ENCODE data around the gene OR6J1. TPM values are rescaled to one million over a fixed set of nuclear protein-coding genes. Genes with fewer than 3 reads are reported as not detected.

OR6J1 gene
- polyA plus RNA-seq (2013, experiment 1 of 2), result not detected
- polyA plus RNA-seq (2013, experiment 2 of 2), result not detected

DNA sequence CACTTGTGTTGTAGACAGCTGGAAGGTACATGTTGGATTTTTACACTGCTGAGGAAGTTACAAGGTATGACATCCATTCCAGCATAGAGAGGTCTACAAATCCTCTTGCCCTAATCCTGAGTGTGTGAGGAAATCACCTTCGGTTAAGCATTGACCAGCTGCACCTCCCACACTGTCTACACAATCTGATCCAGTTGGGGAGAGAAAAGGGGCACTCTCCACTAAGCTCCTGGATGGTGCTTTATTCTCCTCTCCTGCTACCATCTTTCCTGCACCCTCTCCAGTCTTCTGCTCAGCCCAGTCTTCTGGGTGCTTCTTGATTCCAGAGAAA is at the start of gene OR6J1:
Gene OR6J1 (minus strand): TSS at position 48 of the 331 bp plus-strand sequence. CDS start 9,541 bp downstream, outside the sequence.
- no peak within 1 kb of the TSS for H3K23ac ChIP-seq (ENCODE audit: low read depth, low read length, poor library complexity)
- no CpG with 5 or more reads among the region's 1 CpG for WGBS, 2 donors (ENCODE audit: extremely low coverage in 2 of 2, insufficient read length in 2 of 2, insufficient replicate concordance in 1 of 2)

GRCh38 chr14:22692194-22692593 is 48.0 kb upstream of the OR6J1 start:
- no peak for DNase-seq (ENCODE audit: low spot score)
- H2BK5ac ChIP-seq (ENCODE audit: low read length), result no peak overlapping the region
- H3K18ac ChIP-seq (ENCODE audit: low read length), result no peak overlapping the region
- H2BK12ac ChIP-seq (ENCODE audit: low read length), result no peak overlapping the region
- H2BK120ac ChIP-seq (ENCODE audit: low read depth, low read length), result no peak overlapping the region
- H2AK5ac ChIP-seq (ENCODE audit: low read depth, low read length), result no peak overlapping the region
- H3K14ac ChIP-seq (ENCODE audit: low read length), result no peak overlapping the region
- no peak overlapping the region for H3K4me2 ChIP-seq (ENCODE audit: insufficient read depth, low read length, poor library complexity, severe bottlenecking)
- H3K23ac ChIP-seq (ENCODE audit: low read depth, low read length, poor library complexity), result no peak overlapping the region
- H3K4me1 ChIP-seq (ENCODE audit: control insufficient read depth in 2 of 2, insufficient read depth in 1 of 2, low read depth in 1 of 2, low read length in 2 of 2), result no peaks in the 10 kb centered on the region
- no peak overlapping the region for H4K8ac ChIP-seq (ENCODE audit: low read depth, low read length)
- no peaks in the 10 kb centered on the region for H3K27me3 ChIP-seq (ENCODE audit: control insufficient read depth in 3 of 3, insufficient read depth in 3 of 3, low read depth in 1 of 3, low read length in 3 of 3)
- no peak overlapping the region for H3K4me3 ChIP-seq (ENCODE audit: low read length in 2 of 2)
- no peak overlapping the region for H2AFZ ChIP-seq (ENCODE audit: low read length)
- no peak overlapping the region for H4K91ac ChIP-seq (ENCODE audit: low read depth, low read length, poor library complexity)
- H3K27ac ChIP-seq (replicated peaks; ENCODE audit: low read length), result no peak overlapping the region
- peaks cover 0 to 4% of the 10 kb centered on the region in 2 donors for H3K9me3 ChIP-seq (replicated peaks in 1 of 2; ENCODE audit: control insufficient read depth in 2 of 2, insufficient read depth in 1 of 2, low read depth in 1 of 2, low read length in 2 of 2)
- H3K9ac ChIP-seq (ENCODE audit: low read depth, low read length, poor library complexity), result no peak overlapping the region
- no peaks in the 10 kb centered on the region for H3K79me1 ChIP-seq (ENCODE audit: low read depth, low read length)
- no peaks in the 10 kb centered on the region for H3K36me3 ChIP-seq (replicated peaks in 1 of 2; ENCODE audit: control insufficient read depth in 2 of 2, insufficient read depth in 2 of 2, low read length in 2 of 2)
- no peak overlapping the region for H3K4ac ChIP-seq (ENCODE audit: low read length)
- no peak overlapping the region for H2BK15ac ChIP-seq (ENCODE audit: low read length)

More for the DNA sequence above, at the start of gene OR6J1:
- Histone ChIP-seq H3K4ac (ENCODE audit: low read length) (no peak within 1 kb of the TSS), H2AFZ (ENCODE audit: low read length) (peak within 1 kb of the TSS; percentile 29), H4K8ac (ENCODE audit: low read depth, low read length) (no peak within 1 kb of the TSS), H2BK12ac (ENCODE audit: low read length) (no peak within 1 kb of the TSS), H3K4me3 (ENCODE audit: low read length in 2 of 2) (no peak within 1 kb of the TSS), H3K27me3 (ENCODE audit: control insufficient read depth in 3 of 3, insufficient read depth in 3 of 3, low read depth in 1 of 3, low read length in 3 of 3) (peaks cover 0 to 8% (median 0%) of the 10 kb centered on the region in 3 experiments), H2AK5ac (ENCODE audit: low read depth, low read length) (no peak within 1 kb of the TSS), H3K27ac (replicated peaks; ENCODE audit: low read length) (no peak within 1 kb of the TSS), H2BK120ac (ENCODE audit: low read depth, low read length) (no peak within 1 kb of the TSS), H4K91ac (ENCODE audit: low read depth, low read length, poor library complexity) (no peak within 1 kb of the TSS), H3K4me1 (ENCODE audit: control insufficient read depth in 2 of 2, insufficient read depth in 1 of 2, low read depth in 1 of 2, low read length in 2 of 2) (no peaks in the 10 kb centered on the region), H2BK5ac (ENCODE audit: low read length) (no peak within 1 kb of the TSS), H3K36me3 (replicated peaks in 1 of 2; ENCODE audit: control insufficient read depth in 2 of 2, insufficient read depth in 2 of 2, low read length in 2 of 2) (no peaks in the 10 kb centered on the region), H3K4me2 (ENCODE audit: insufficient read depth, low read length, poor library complexity, severe bottlenecking) (no peak within 1 kb of the TSS), H3K9me3 (replicated peaks in 1 of 2; ENCODE audit: control insufficient read depth in 2 of 2, insufficient read depth in 1 of 2, low read depth in 1 of 2, low read length in 2 of 2) (no peaks in the 10 kb centered on the region), H3K9ac (ENCODE audit: low read depth, low read length, poor library complexity) (no peak within 1 kb of the TSS), H2BK15ac (ENCODE audit: low read length) (no peak within 1 kb of the TSS), H3K79me1 (ENCODE audit: low read depth, low read length) (no peaks in the 10 kb centered on the region), H3K18ac (ENCODE audit: low read length) (no peak within 1 kb of the TSS), H3K14ac (ENCODE audit: low read length) (no peak within 1 kb of the TSS)
- no peak for DNase-seq (ENCODE audit: low spot score)

DNA sequence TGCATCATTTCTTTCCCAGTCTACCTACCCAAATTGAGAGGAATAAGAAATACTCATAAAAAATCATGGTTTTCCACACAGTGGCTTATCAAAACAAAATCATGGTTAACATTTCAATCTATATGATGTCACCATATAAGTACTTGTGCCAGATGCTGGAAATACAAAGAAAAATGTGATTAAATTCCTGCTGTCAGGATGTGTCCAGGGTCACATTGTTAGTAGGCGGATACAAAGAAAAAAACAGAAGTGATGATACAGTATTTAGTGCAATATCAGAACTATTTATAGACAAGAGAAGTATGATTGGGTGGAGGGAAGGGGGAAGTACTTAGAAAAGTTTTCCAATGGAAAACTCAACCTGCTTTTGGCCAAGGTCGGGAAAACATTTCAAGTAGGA is 47.0 kb upstream of the OR6J1 start:
- Histone ChIP-seq H2BK5ac (ENCODE audit: low read length) (no peak overlapping the region), H3K4me1 (ENCODE audit: control insufficient read depth in 2 of 2, insufficient read depth in 1 of 2, low read depth in 1 of 2, low read length in 2 of 2) (peaks cover 0 to 2% of the 10 kb centered on the region in 2 donors), H3K9me3 (replicated peaks in 1 of 2; ENCODE audit: control insufficient read depth in 2 of 2, insufficient read depth in 1 of 2, low read depth in 1 of 2, low read length in 2 of 2) (peaks cover 0 to 4% of the 10 kb centered on the region in 2 donors), H3K36me3 (replicated peaks in 1 of 2; ENCODE audit: control insufficient read depth in 2 of 2, insufficient read depth in 2 of 2, low read length in 2 of 2) (no peaks in the 10 kb centered on the region), H2BK120ac (ENCODE audit: low read depth, low read length) (no peak overlapping the region), H4K91ac (ENCODE audit: low read depth, low read length, poor library complexity) (no peak overlapping the region), H4K8ac (ENCODE audit: low read depth, low read length) (no peak overlapping the region), H3K14ac (ENCODE audit: low read length) (no peak overlapping the region), H3K4me3 (ENCODE audit: low read length in 2 of 2) (no peak overlapping the region), H3K27me3 (ENCODE audit: control insufficient read depth in 3 of 3, insufficient read depth in 3 of 3, low read depth in 1 of 3, low read length in 3 of 3) (peaks cover 0 to 4% (median 0%) of the 10 kb centered on the region in 3 experiments), H3K23ac (ENCODE audit: low read depth, low read length, poor library complexity) (no peak overlapping the region), H3K27ac (replicated peaks; ENCODE audit: low read length) (no peak overlapping the region), H3K9ac (ENCODE audit: low read depth, low read length, poor library complexity) (no peak overlapping the region), H2BK15ac (ENCODE audit: low read length) (no peak overlapping the region), H2BK12ac (ENCODE audit: low read length) (no peak overlapping the region), H3K4me2 (ENCODE audit: insufficient read depth, low read length, poor library complexity, severe bottlenecking) (no peak overlapping the region), H2AFZ (ENCODE audit: low read length) (no peak overlapping the region), H3K18ac (ENCODE audit: low read length) (no peak overlapping the region), H3K79me1 (ENCODE audit: low read depth, low read length) (no peaks in the 10 kb centered on the region), H3K4ac (ENCODE audit: low read length) (no peak overlapping the region), H2AK5ac (ENCODE audit: low read depth, low read length) (no peak overlapping the region)
- DNase-seq (ENCODE audit: low spot score), result no peak
- WGBS, 2 donors (ENCODE audit: extremely low coverage in 2 of 2, insufficient read length in 2 of 2, insufficient replicate concordance in 1 of 2), result no CpG with 5 or more reads among the region's 2 CpGs

- H4K91ac ChIP-seq (ENCODE audit: low read depth, low read length, poor library complexity), result no peak overlapping the region
- H3K4me1 ChIP-seq (ENCODE audit: control insufficient read depth in 2 of 2, insufficient read depth in 1 of 2, low read depth in 1 of 2, low read length in 2 of 2), result peaks cover 0 to 4% of the 10 kb centered on the region in 2 donors
- no peak overlapping the region for H2BK5ac ChIP-seq (ENCODE audit: low read length)
- no peak for DNase-seq (ENCODE audit: low spot score)
- no peak overlapping the region for H3K4me2 ChIP-seq (ENCODE audit: insufficient read depth, low read length, poor library complexity, severe bottlenecking)
- no peak overlapping the region for H3K9ac ChIP-seq (ENCODE audit: low read depth, low read length, poor library complexity)
- H3K27ac ChIP-seq (replicated peaks; ENCODE audit: low read length), result no peak overlapping the region
- no peak overlapping the region for H2AK5ac ChIP-seq (ENCODE audit: low read depth, low read length)
- H2AFZ ChIP-seq (ENCODE audit: low read length), result no peak overlapping the region
- H3K9me3 ChIP-seq (replicated peaks in 1 of 2; ENCODE audit: control insufficient read depth in 2 of 2, insufficient read depth in 1 of 2, low read depth in 1 of 2, low read length in 2 of 2), result peaks cover 0 to 4% of the 10 kb centered on the region in 2 donors
- no peaks in the 10 kb centered on the region for H3K79me1 ChIP-seq (ENCODE audit: low read depth, low read length)
- no peak overlapping the region for H3K4me3 ChIP-seq (ENCODE audit: low read length in 2 of 2)
- H2BK12ac ChIP-seq (ENCODE audit: low read length), result no peak overlapping the region
- H3K27me3 ChIP-seq (ENCODE audit: control insufficient read depth in 3 of 3, insufficient read depth in 3 of 3, low read depth in 1 of 3, low read length in 3 of 3), result peaks cover 0 to 11% (median 0%) of the 10 kb centered on the region in 3 experiments
- no peak overlapping the region for H3K18ac ChIP-seq (ENCODE audit: low read length)
- WGBS, 2 donors (ENCODE audit: extremely low coverage in 2 of 2, insufficient read length in 2 of 2, insufficient replicate concordance in 1 of 2), result no CpG with 5 or more reads among the region's 1 CpG
- H3K36me3 ChIP-seq (replicated peaks in 1 of 2; ENCODE audit: control insufficient read depth in 2 of 2, insufficient read depth in 2 of 2, low read length in 2 of 2), result no peaks in the 10 kb centered on the region
- no peak overlapping the region for H2BK15ac ChIP-seq (ENCODE audit: low read length)
- H3K4ac ChIP-seq (ENCODE audit: low read length), result no peak overlapping the region
- H4K8ac ChIP-seq (ENCODE audit: low read depth, low read length), result no peak overlapping the region
- H2BK120ac ChIP-seq (ENCODE audit: low read depth, low read length), result no peak overlapping the region
- no peak overlapping the region for H3K14ac ChIP-seq (ENCODE audit: low read length)
- H3K23ac ChIP-seq (ENCODE audit: low read depth, low read length, poor library complexity), result no peak overlapping the region
Measured at GRCh38 chr14:22689199-22689598, 45.0 kb upstream of the OR6J1 start.
